ENCODE data around the gene SLC25A44.
A peak's percentile ranks its signal among the peaks of the same experiment; 100 is the strongest.

Gene SLC25A44

GRCh38 chr1:156244126-156244525 is 50.2 kb downstream of the SLC25A44 start:
- DNase-seq, result no peak

GRCh38 chr1:156244712-156245111 is 50.8 kb downstream of the SLC25A44 start:
- DNase-seq, result no peak

GRCh38 chr1:156245451-156246232 is 51.7 kb downstream of the SLC25A44 start:
- peak; percentile 75 for DNase-seq

GRCh38 chr1:156246241-156246780 is 52.4 kb downstream of the SLC25A44 start:
- DNase-seq, result peak; percentile 63

- DNase-seq, result no peak
These were observed 53.0 kb downstream of the SLC25A44 start for GRCh38 chr1:156246781-156247459.

- DNase-seq, result no peak
These were observed 53.8 kb downstream of the SLC25A44 start, which contains the start of gene PAQR6 for GRCh38 chr1:156247460-156248322. TSS of gene PAQR6 (minus strand) at chr1:156248056. CDS start at chr1:156246731, 1,325 bp downstream.

- no peak for DNase-seq
These were observed 54.4 kb downstream of the SLC25A44 start for GRCh38 chr1:156248323-156248683.

GRCh38 chr1:156249593-156249992 is 55.7 kb downstream of the SLC25A44 start:
- DNase-seq, result no peak

- no peak for DNase-seq
These were observed 57.6 kb downstream of the SLC25A44 start for GRCh38 chr1:156251527-156251926.

- no peak for DNase-seq
These were observed 59.7 kb downstream of the SLC25A44 start for GRCh38 chr1:156253634-156254033.

GRCh38 chr1:156257711-156258110 is 63.8 kb downstream of the SLC25A44 start:
- DNase-seq, result no peak

GRCh38 chr1:156258859-156259258 is 65.0 kb downstream of the SLC25A44 start:
- DNase-seq, result no peak

- DNase-seq, result no peak
These were observed 65.9 kb downstream of the SLC25A44 start for GRCh38 chr1:156259805-156260204.

- no peak for DNase-seq
These were observed 67.0 kb downstream of the SLC25A44 start for GRCh38 chr1:156260896-156261295.

All from activated CD8-positive, alpha-beta memory T cell treated with anti-CD3 and anti-CD28 coated beads, Interleukin-2, amount 50 U/mL, for 48 hours (primary cell).